DND-41 (cell line): ENCODE measurements around the gene KRTAP21-2.

Source experiments
- ATAC-seq: fragments of 200-7000 bp; cut with Tn5 transposase; 3 replicates; pipeline ENCODE4 v1.9.1; 2021; ENCODE audit warnings: low read depth; ENCODE audit not compliant: insufficient read depth
- DNase-seq: peaks from one replicate; pipeline ENCODE4 v3.0.0-alpha.2; 2020
- H2AFZ ChIP-seq: 2 replicates; pipeline ENCODE4 v1.6.0; 2012; ENCODE audit warnings: low read depth, low read length
- H3K27ac ChIP-seq: 2 replicates; pipeline ENCODE4 v1.5.1; 2012; ENCODE audit warnings: low read length, inconsistent platforms
- H3K27me3 ChIP-seq: fragments of 200-600 bp; sonication (generic); 2 replicates; pipeline ENCODE4 v1.6.0; 2012; ENCODE audit warnings: low read length, mild to moderate bottlenecking, inconsistent platforms; ENCODE audit not compliant: insufficient read depth, poor library complexity
- H3K36me3 ChIP-seq: 2 replicates; pipeline ENCODE4 v1.5.1; 2012; ENCODE audit warnings: low read length, inconsistent platforms; ENCODE audit not compliant: insufficient read depth
- H3K4me1 ChIP-seq: 2 replicates; pipeline ENCODE4 v1.5.1; 2012; ENCODE audit warnings: mild to moderate bottlenecking, low read length; ENCODE audit not compliant: insufficient read depth
- H3K4me2 ChIP-seq: 2 replicates; pipeline ENCODE4 v1.6.0; 2012; ENCODE audit warnings: mild to moderate bottlenecking, moderate library complexity, low read length, inconsistent platforms; ENCODE audit not compliant: insufficient read depth
- H3K4me3 ChIP-seq, 2 experiments: fragments of 200-600 bp in 1 of 2; shearing (Covaris generic) in 1 of 2; 2 replicates each; pipeline ENCODE4 v1.5.1; 2012 to 2016; ENCODE audit warnings: inconsistent platforms in 2 of 2, low read length in 2 of 2, mild to moderate bottlenecking in 2 of 2, low read depth in 1 of 2, moderate library complexity in 1 of 2
- H3K79me2 ChIP-seq: 2 replicates; pipeline ENCODE4 v1.6.0; 2012; ENCODE audit warnings: low read length, inconsistent platforms; ENCODE audit not compliant: insufficient read depth
- H3K9ac ChIP-seq: 2 replicates; pipeline ENCODE4 v1.6.0; 2012; ENCODE audit warnings: low read depth, mild to moderate bottlenecking, inconsistent platforms, low read length, moderate library complexity
- H3K9me3 ChIP-seq: 2 replicates; pipeline ENCODE4 v1.5.1; 2012; ENCODE audit warnings: low read length, moderate library complexity, mild to moderate bottlenecking, inconsistent platforms; ENCODE audit not compliant: insufficient read depth, severe bottlenecking
- H4K20me1 ChIP-seq: 2 replicates; pipeline ENCODE4 v1.6.0; 2012; ENCODE audit warnings: low read length; ENCODE audit not compliant: insufficient read depth
- CTCF ChIP-seq: IDR thresholded peaks from 2 replicates; pipeline ENCODE4 v1.5.1; 2012; ENCODE audit warnings: borderline replicate concordance, low read length, moderate library complexity, mild to moderate bottlenecking; ENCODE audit not compliant: poor library complexity, severe bottlenecking; ENCODE audit errors: extremely low read depth
- EZH2 ChIP-seq: IDR thresholded peaks from 3 replicates; pipeline ENCODE4 v1.6.1; 2012; ENCODE audit warnings: borderline replicate concordance, low read depth, mild to moderate bottlenecking, moderate library complexity, low read length, inconsistent platforms; ENCODE audit not compliant: severe bottlenecking

The KRTAP21-2 gene

DNA sequence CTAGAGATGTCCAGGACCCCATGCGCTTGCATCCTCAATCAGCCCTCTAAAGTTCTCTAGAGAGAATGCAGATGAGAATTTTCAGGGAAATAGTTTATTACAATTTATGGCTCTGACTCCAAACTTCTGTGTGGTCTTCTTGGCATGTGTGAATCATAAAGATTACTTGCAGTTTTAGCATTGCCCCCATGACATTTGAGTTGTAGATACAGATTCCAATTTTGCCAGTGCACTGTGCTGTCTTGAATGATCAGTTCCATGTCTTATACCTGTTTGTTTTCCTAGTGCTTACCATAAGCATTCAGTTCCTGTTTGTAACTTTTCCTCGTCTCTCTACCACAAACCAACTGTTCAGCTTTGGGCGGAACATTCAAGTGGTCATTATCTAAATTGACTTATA is 33.3 kb downstream of the KRTAP21-2 start:
- no peaks in the 10 kb centered on the region for H3K9me3 ChIP-seq
- no peak overlapping the region for H3K27ac ChIP-seq
- no peak for DNase-seq
- no peaks in the 10 kb centered on the region for H3K4me1 ChIP-seq
- no peak overlapping the region for H2AFZ ChIP-seq
- TF ChIP-seq CTCF (no peak), EZH2 (no peak)
- no peaks in the 10 kb centered on the region for H4K20me1 ChIP-seq
- H3K4me2 ChIP-seq = no peak overlapping the region
- no peaks in the 10 kb centered on the region for H3K27me3 ChIP-seq
- H3K36me3 ChIP-seq = no peaks in the 10 kb centered on the region
- H3K9ac ChIP-seq = no peak overlapping the region
- H3K79me2 ChIP-seq = no peaks in the 10 kb centered on the region
- no peak for ATAC-seq
- H3K4me3 ChIP-seq = no peak overlapping the region

DNA sequence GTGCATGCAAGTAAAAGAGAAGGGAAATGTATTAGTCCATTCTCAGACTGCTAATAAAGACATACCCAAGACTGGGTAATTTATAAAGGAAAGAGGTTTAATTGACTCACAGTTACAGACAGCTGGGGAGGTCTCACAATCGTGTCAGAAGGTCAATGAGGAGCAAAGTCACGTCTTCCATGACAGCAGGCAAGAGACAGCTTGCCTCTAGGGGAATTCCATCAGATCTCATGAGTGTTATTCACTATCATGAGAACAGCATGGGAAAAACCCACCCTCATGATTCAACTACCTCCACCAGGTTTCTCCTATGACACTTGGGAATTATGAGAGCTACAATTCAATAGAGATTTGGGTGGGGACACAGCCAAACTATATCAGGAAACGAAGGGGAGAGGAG is 36.6 kb downstream of the KRTAP21-2 start:
- DNase-seq (no peak), ATAC-seq (no peak)
- Histone ChIP-seq H4K20me1 (no peaks in the 10 kb centered on the region), H3K9me3 (no peaks in the 10 kb centered on the region), H3K36me3 (no peaks in the 10 kb centered on the region), H3K4me1 (no peaks in the 10 kb centered on the region), H3K27me3 (no peaks in the 10 kb centered on the region), H3K4me3 (no peak overlapping the region), H3K79me2 (no peaks in the 10 kb centered on the region), H3K9ac (no peak overlapping the region), H3K27ac (no peak overlapping the region), H3K4me2 (no peak overlapping the region), H2AFZ (no peak overlapping the region)
- TF ChIP-seq EZH2 (no peak), CTCF (no peak)

GRCh38 chr21:30707409-30707808 is 39.6 kb downstream of the KRTAP21-2 start:
- ATAC-seq (no peak), DNase-seq (no peak)
- H3K79me2 ChIP-seq = no peaks in the 10 kb centered on the region
- H3K4me2 ChIP-seq = no peak overlapping the region
- no peaks in the 10 kb centered on the region for H3K4me1 ChIP-seq
- H2AFZ ChIP-seq = no peak overlapping the region
- no peak overlapping the region for H3K4me3 ChIP-seq
- H3K36me3 ChIP-seq = no peaks in the 10 kb centered on the region
- H3K27me3 ChIP-seq = no peaks in the 10 kb centered on the region
- TF ChIP-seq EZH2 = no peak
- no peak for TF ChIP-seq CTCF
- H3K9me3 ChIP-seq = no peaks in the 10 kb centered on the region
- H3K9ac ChIP-seq = no peak overlapping the region
- no peaks in the 10 kb centered on the region for H4K20me1 ChIP-seq
- no peak overlapping the region for H3K27ac ChIP-seq
